ENCODE results near the gene AIRE. TPM values are rescaled to one million over a fixed set of nuclear protein-coding genes. Genes with fewer than 3 reads are reported as not detected.

Gene AIRE
- total and polyA plus RNA-seq, 2 of the 13 experiments (the other 11 are each of a cell fraction or from before 2014, with no cell fraction given) = not detected

DNA sequence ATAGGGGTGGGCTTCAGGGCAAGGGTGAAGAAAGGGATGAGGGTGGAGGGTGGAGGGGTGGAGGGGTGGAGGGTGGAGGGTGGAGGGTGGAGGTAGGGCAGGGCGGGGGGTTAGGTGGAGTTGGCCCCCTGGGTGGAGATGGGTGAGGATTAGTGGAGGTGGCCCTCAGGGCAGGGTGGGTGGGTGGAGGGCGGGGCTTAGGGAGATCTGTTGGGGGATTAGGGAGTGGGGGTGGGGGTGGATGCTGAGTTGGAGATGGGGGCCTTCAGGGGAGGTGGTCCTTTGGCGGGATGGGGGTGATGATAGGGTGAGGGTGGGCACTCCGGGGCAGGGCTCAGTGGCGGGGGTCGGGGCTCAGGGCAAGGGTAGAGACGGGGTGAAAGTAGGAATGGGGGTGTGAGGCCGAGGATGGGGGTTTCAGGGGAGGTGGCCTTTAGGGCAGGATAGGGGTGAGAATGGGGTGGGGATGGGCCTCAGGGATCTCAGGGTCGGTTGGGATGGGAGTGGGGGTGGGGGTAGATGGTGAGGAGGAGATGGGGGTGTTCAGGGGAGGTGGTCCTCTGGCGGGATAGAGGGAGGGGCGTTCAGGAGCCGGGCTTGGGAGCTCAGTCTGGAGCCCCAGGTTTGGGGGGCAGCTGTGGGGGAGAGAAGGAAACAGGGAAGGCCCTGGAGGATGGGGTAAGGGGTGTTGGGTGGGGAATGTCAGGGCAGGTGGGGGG is 23.2 kb upstream of the AIRE start:
- ChIA-PET POLR2A (no interaction called here), CTCF (ENCODE audit: low intra/inter-chr PET ratio, low total read pairs) (no interaction called here)
- no peak overlapping the region for H2AFZ ChIP-seq (ENCODE audit: low read length)
- intact Hi-C loops (cut with micrococcal nuclease; ENCODE audit: unreplicated experiment) = no loop called here
- FAIRE-seq = no peak
- H3K9me3 ChIP-seq (ENCODE audit: low read length) = no peaks in the 10 kb centered on the region
- H4K20me1 ChIP-seq (ENCODE audit: insufficient read depth, low read length) = no peaks in the 10 kb centered on the region
- WGBS (ENCODE audit: low lambda C conversion rate) = 41% methylated on average over 12 of the region's 12 CpGs
- in situ Hi-C loops (cut with HindIII; ENCODE audit: extremely low pct_ligation_motif_present, low pct_unique_long_range_greater_than_20kb) = no loop called here
- no peak overlapping the region for H3K4me2 ChIP-seq (ENCODE audit: low read depth, low read length)
- no peak overlapping the region for H3K27ac ChIP-seq (ENCODE audit: extremely low read length, insufficient read depth, low read length)
- peaks cover 36% of the 10 kb centered on the region for H3K4me1 ChIP-seq (ENCODE audit: insufficient read depth, low read length)
- H3K4me3 ChIP-seq (replicated peaks in 1 of 3; ENCODE audit: insufficient read depth in 1 of 3, low read depth in 2 of 3, low read length in 3 of 3) = no peak overlapping the region
- ATAC-seq = no peak
- DNase-seq (ENCODE audit: low spot score) = no peak
- no peaks in the 10 kb centered on the region for H3K36me3 ChIP-seq (replicated peaks in 1 of 2; ENCODE audit: control insufficient read depth in 1 of 2, insufficient read depth in 2 of 2, low read length in 2 of 2)
- H3K9ac ChIP-seq (ENCODE audit: insufficient read depth, low read depth, low read length) = no peak overlapping the region
- H3K27me3 ChIP-seq (ENCODE audit: control insufficient read depth in 1 of 2, insufficient read depth in 2 of 2, low read length in 2 of 2) = peaks cover 1 to 13% of the 10 kb centered on the region in 2 experiments; a peak in 2 of 5 replicates
- no TSS peak for BruUV-seq (replicated peaks)
- TF ChIP-seq SMAD9 (CRISPR knock-in tag; IDR thresholded peaks at IDR 0.05) (no peak), KDM2A (CRISPR knock-in tag; IDR thresholded peaks at IDR 0.05; ENCODE audit: borderline replicate concordance, low read depth) (no peak), POLR2AphosphoS5 (IDR thresholded peaks at IDR 0.05; ENCODE audit: low read depth, low read length) (no peak), ZFYVE20 (CRISPR knock-in tag; IDR thresholded peaks at IDR 0.05; ENCODE audit: borderline replicate concordance, low read depth) (no peak), ZSCAN29 (CRISPR knock-in tag; conservative IDR thresholded peaks at IDR 0.05) (no peak)
- TF ChIP-seq, protein P1, sequence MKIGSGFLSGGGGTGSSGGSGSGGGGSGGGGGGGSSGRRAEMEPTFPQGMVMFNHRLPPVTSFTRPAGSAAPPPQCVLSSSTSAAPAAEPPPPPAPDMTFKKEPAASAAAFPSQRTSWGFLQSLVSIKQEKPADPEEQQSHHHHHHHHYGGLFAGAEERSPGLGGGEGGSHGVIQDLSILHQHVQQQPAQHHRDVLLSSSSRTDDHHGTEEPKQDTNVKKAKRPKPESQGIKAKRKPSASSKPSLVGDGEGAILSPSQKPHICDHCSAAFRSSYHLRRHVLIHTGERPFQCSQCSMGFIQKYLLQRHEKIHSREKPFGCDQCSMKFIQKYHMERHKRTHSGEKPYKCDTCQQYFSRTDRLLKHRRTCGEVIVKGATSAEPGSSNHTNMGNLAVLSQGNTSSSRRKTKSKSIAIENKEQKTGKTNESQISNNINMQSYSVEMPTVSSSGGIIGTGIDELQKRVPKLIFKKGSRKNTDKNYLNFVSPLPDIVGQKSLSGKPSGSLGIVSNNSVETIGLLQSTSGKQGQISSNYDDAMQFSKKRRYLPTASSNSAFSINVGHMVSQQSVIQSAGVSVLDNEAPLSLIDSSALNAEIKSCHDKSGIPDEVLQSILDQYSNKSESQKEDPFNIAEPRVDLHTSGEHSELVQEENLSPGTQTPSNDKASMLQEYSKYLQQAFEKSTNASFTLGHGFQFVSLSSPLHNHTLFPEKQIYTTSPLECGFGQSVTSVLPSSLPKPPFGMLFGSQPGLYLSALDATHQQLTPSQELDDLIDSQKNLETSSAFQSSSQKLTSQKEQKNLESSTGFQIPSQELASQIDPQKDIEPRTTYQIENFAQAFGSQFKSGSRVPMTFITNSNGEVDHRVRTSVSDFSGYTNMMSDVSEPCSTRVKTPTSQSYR (CRISPR knock-in tag; IDR thresholded peaks at IDR 0.05; ENCODE audit: borderline replicate concordance) = no peak
- TF ChIP-seq, protein P2, sequence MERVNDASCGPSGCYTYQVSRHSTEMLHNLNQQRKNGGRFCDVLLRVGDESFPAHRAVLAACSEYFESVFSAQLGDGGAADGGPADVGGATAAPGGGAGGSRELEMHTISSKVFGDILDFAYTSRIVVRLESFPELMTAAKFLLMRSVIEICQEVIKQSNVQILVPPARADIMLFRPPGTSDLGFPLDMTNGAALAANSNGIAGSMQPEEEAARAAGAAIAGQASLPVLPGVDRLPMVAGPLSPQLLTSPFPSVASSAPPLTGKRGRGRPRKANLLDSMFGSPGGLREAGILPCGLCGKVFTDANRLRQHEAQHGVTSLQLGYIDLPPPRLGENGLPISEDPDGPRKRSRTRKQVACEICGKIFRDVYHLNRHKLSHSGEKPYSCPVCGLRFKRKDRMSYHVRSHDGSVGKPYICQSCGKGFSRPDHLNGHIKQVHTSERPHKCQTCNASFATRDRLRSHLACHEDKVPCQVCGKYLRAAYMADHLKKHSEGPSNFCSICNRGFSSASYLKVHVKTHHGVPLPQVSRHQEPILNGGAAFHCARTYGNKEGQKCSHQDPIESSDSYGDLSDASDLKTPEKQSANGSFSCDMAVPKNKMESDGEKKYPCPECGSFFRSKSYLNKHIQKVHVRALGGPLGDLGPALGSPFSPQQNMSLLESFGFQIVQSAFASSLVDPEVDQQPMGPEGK (CRISPR knock-in tag; IDR thresholded peaks at IDR 0.05) = no peak
- H3K79me2 ChIP-seq (ENCODE audit: insufficient read depth, low read length) = no peaks in the 10 kb centered on the region

Measured in HepG2 (cell line).